Loucy (cell line): ENCODE results near the gene TMEM178B.

ENCODE experiments used
- H2AFZ ChIP-seq: fragments of 200-600 bp; sonication (generic); 2 replicates; pipeline ENCODE4 v1.6.0; 2016; ENCODE audit warnings: antibody characterized with exemption, mild to moderate bottlenecking, low read length, moderate library complexity
- H3F3A ChIP-seq: fragments of 200-600 bp; 2 replicates; pipeline ENCODE4 v1.6.0; 2016; ENCODE audit warnings: antibody characterized with exemption, low read depth, mild to moderate bottlenecking
- H3K27me3 ChIP-seq: fragments of 200-600 bp; sonication (generic); 2 replicates; pipeline ENCODE4 v1.6.1; 2014; ENCODE audit warnings: low read length, mild to moderate bottlenecking; ENCODE audit not compliant: insufficient read depth, poor library complexity, severe bottlenecking
- H3K36me3 ChIP-seq: fragments of 200-600 bp; sonication (generic); 2 replicates; pipeline ENCODE4 v1.6.1; 2016; ENCODE audit warnings: low read length; ENCODE audit not compliant: insufficient read depth
- H3K4me1 ChIP-seq: fragments of 200-600 bp; sonication (generic); 2 replicates; pipeline ENCODE4 v1.5.1; 2014; ENCODE audit warnings: low read length, mild to moderate bottlenecking; ENCODE audit not compliant: insufficient read depth, poor library complexity, severe bottlenecking
- H3K4me2 ChIP-seq: fragments of 200-600 bp; sonication (generic); 2 replicates; pipeline ENCODE4 v1.6.0; 2014; ENCODE audit warnings: antibody characterized with exemption, low read length, low read depth, mild to moderate bottlenecking; ENCODE audit not compliant: poor library complexity, severe bottlenecking
- H3K4me3 ChIP-seq: fragments of 200-600 bp; sonication (generic); 2 replicates; pipeline ENCODE4 v1.5.1; 2014; ENCODE audit warnings: low read length, mild to moderate bottlenecking, mixed read lengths; ENCODE audit not compliant: poor library complexity, severe bottlenecking
- H3K79me2 ChIP-seq: fragments of 200-600 bp; sonication (generic); 2 replicates; pipeline ENCODE4 v1.6.1; 2014; ENCODE audit warnings: low read length; ENCODE audit not compliant: insufficient read depth
- H3K9ac ChIP-seq: fragments of 200-600 bp; sonication (generic); 2 replicates; pipeline ENCODE4 v1.6.0; 2014; ENCODE audit warnings: mild to moderate bottlenecking, low read depth, low read length, moderate library complexity; ENCODE audit not compliant: poor library complexity, severe bottlenecking
- H3K9me2 ChIP-seq: fragments of 200-600 bp; sonication (generic); replicated peaks from 2 replicates; pipeline ENCODE4 v1.6.1; 2016; ENCODE audit warnings: low read depth, low read length, mixed read lengths
- H3K9me3 ChIP-seq: fragments of 200-600 bp; sonication (generic); 2 replicates; pipeline ENCODE4 v1.6.1; 2014; ENCODE audit warnings: mild to moderate bottlenecking, antibody characterized with exemption, low read length, low read depth; ENCODE audit not compliant: insufficient read depth
- H4K20me1 ChIP-seq: fragments of 200-600 bp; sonication (generic); 2 replicates; pipeline ENCODE4 v1.6.0; 2014; ENCODE audit warnings: antibody characterized with exemption, low read length, mild to moderate bottlenecking; ENCODE audit not compliant: insufficient read depth, poor library complexity, severe bottlenecking
- EZH2phosphoT487 ChIP-seq: fragments of 200-600 bp; IDR thresholded peaks from 2 replicates; pipeline ENCODE4 v1.6.1; 2018; ENCODE audit warnings: antibody characterized with exemption, mild to moderate bottlenecking, moderate library complexity, borderline replicate concordance
- TF ChIP-seq, protein P1 (sequence below): fragments of 200-600 bp; sonication (generic); conservative IDR thresholded peaks from 2 replicates; pipeline ENCODE4 v1.5.1; 2014; ENCODE audit warnings: mild to moderate bottlenecking, antibody characterized with exemption, low read length

Gene TMEM178B

GRCh38 chr7:141268614-141269013 is 194.8 kb downstream of the TMEM178B start:
- H3K36me3 ChIP-seq = no peaks in the 10 kb centered on the region
- H2AFZ ChIP-seq = no peak overlapping the region
- H3K79me2 ChIP-seq = no peaks in the 10 kb centered on the region
- no peak for TF ChIP-seq EZH2phosphoT487
- TF ChIP-seq, protein P1, sequence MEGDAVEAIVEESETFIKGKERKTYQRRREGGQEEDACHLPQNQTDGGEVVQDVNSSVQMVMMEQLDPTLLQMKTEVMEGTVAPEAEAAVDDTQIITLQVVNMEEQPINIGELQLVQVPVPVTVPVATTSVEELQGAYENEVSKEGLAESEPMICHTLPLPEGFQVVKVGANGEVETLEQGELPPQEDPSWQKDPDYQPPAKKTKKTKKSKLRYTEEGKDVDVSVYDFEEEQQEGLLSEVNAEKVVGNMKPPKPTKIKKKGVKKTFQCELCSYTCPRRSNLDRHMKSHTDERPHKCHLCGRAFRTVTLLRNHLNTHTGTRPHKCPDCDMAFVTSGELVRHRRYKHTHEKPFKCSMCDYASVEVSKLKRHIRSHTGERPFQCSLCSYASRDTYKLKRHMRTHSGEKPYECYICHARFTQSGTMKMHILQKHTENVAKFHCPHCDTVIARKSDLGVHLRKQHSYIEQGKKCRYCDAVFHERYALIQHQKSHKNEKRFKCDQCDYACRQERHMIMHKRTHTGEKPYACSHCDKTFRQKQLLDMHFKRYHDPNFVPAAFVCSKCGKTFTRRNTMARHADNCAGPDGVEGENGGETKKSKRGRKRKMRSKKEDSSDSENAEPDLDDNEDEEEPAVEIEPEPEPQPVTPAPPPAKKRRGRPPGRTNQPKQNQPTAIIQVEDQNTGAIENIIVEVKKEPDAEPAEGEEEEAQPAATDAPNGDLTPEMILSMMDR = no peak
- H3K9me2 ChIP-seq = no peaks in the 10 kb centered on the region
- H3K9me3 ChIP-seq = no peaks in the 10 kb centered on the region
- H3K4me2 ChIP-seq = no peak overlapping the region
- H3K4me1 ChIP-seq = no peaks in the 10 kb centered on the region
- H3K27me3 ChIP-seq = no peaks in the 10 kb centered on the region
- no peak overlapping the region for H3K4me3 ChIP-seq
- H3K9ac ChIP-seq = no peak overlapping the region
- no peaks in the 10 kb centered on the region for H4K20me1 ChIP-seq
- no peaks in the 10 kb centered on the region for H3F3A ChIP-seq

DNA sequence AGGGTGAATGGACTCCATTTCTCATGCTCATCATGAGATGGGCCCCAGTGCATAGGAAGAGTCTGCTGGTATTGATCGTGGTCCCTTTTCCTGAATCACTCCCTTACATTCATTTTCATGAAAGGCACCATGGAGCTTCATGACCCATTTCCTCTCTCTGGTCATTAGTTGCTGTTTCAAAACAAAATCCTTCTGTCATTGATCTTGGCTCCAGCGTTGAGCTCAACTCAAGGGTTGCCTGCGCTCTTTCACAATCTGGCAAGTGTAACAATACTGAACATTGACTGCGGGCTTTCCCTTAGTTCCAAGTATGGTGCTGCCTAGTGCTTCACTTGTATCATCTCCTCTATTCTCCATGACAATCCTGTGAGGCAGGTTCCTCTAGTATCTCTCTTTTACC is 197.6 kb downstream of the TMEM178B start:
- Histone ChIP-seq H3F3A (no peaks in the 10 kb centered on the region), H3K4me3 (no peak overlapping the region), H3K27me3 (no peaks in the 10 kb centered on the region), H2AFZ (no peak overlapping the region), H3K9me3 (no peaks in the 10 kb centered on the region), H3K4me2 (no peak overlapping the region), H3K9me2 (no peaks in the 10 kb centered on the region), H3K9ac (no peak overlapping the region), H3K4me1 (no peaks in the 10 kb centered on the region), H3K79me2 (no peaks in the 10 kb centered on the region), H3K36me3 (no peaks in the 10 kb centered on the region), H4K20me1 (no peaks in the 10 kb centered on the region)
- no peak for TF ChIP-seq EZH2phosphoT487
- TF ChIP-seq, protein P1 = no peak

- Histone ChIP-seq H3K9me3 (no peaks in the 10 kb centered on the region), H2AFZ (no peak overlapping the region), H3K9me2 (no peaks in the 10 kb centered on the region), H3K4me1 (no peaks in the 10 kb centered on the region), H3K36me3 (no peaks in the 10 kb centered on the region), H3F3A (no peaks in the 10 kb centered on the region), H3K4me2 (no peak overlapping the region), H3K4me3 (no peak overlapping the region), H4K20me1 (no peaks in the 10 kb centered on the region), H3K79me2 (no peaks in the 10 kb centered on the region), H3K27me3 (no peaks in the 10 kb centered on the region), H3K9ac (no peak overlapping the region)
- TF ChIP-seq EZH2phosphoT487 = no peak
- TF ChIP-seq, protein P1 = no peak
Observed at GRCh38 chr7:141272417-141272816, 198.6 kb downstream of the TMEM178B start.
